T-helper 2 cell treated with Interferon-gamma antibody and Interleukin-4, amounts not matched to agents 100 ng/mL and 5 ng/mL, for 36 hours (primary cell): Measurements from ENCODE around the gene ACY1. TPM values are rescaled to one million over a fixed set of nuclear protein-coding genes. Genes with fewer than 3 reads are reported as not detected.

Source experiments
- intact Hi-C: fragments of 100-400 bp; cut with micrococcal nuclease; formaldehyde crosslinking; loops from one replicate; pipeline ENCODE4 v1.15.1; 2023
- total RNA-seq: library from RNA; stranded (reverse); gene quantifications from 2 replicates; pipeline ENCODE4 v1.2.3, GENCODE V29; 2022

The ACY1 gene
- total RNA-seq, 1 donor from 2014 or later, result 31.2 TPM

GRCh38 chr3:51999846-52000245, 16.5 kb downstream of the ACY1 start:
- intact Hi-C loops, result loop anchor here (10.0 kb wide), 1 partner anchor 345 kb away; no protein-coding TSS in a partner anchor

GRCh38 chr3:52001443-52001974, 18.2 kb downstream of the ACY1 start:
- intact Hi-C loops, result loop anchor here (1.0 to 10.0 kb wide), 4 partner anchors 52 to 343 kb away; no protein-coding TSS in a partner anchor

- intact Hi-C loops, result loop anchor here (10.0 kb wide), 1 partner anchor 342 kb away; no protein-coding TSS in a partner anchor
Observed at GRCh38 chr3:52002748-52003147, 19.4 kb downstream of the ACY1 start.

- intact Hi-C loops, result loop anchor here (10.0 kb wide), 1 partner anchor 341 kb away; no protein-coding TSS in a partner anchor
Observed at GRCh38 chr3:52004163-52004787, 20.9 kb downstream of the ACY1 start.

GRCh38 chr3:52004906-52005395, 21.6 kb downstream of the ACY1 start:
- intact Hi-C loops, result loop anchor here (10.0 kb wide), 1 partner anchor 340 kb away; no protein-coding TSS in a partner anchor

GRCh38 chr3:52005571-52005986, 22.2 kb downstream of the ACY1 start:
- intact Hi-C loops, result loop anchor here (10.0 kb wide), 1 partner anchor 339 kb away; no protein-coding TSS in a partner anchor

- intact Hi-C loops, result loop anchor here (10.0 kb wide), 1 partner anchor 339 kb away; no protein-coding TSS in a partner anchor
Observed at GRCh38 chr3:52006017-52006819, 22.9 kb downstream of the ACY1 start.

GRCh38 chr3:52006820-52007133, 23.4 kb downstream of the ACY1 start:
- intact Hi-C loops, result loop anchor here (10.0 kb wide), 1 partner anchor 338 kb away; no protein-coding TSS in a partner anchor

GRCh38 chr3:52007291-52007690, 24.0 kb downstream of the ACY1 start:
- intact Hi-C loops, result loop anchor here (10.0 kb wide), 1 partner anchor 338 kb away; no protein-coding TSS in a partner anchor

- intact Hi-C loops, result no loop called here
Observed at GRCh38 chr3:52010431-52010830, 27.1 kb downstream of the ACY1 start.

- intact Hi-C loops, result no loop called here
Observed at GRCh38 chr3:52012699-52013098, 29.4 kb downstream of the ACY1 start.

GRCh38 chr3:52013802-52014598, 30.7 kb downstream of the ACY1 start:
- intact Hi-C loops, result no loop called here

GRCh38 chr3:52014613-52015012, 31.3 kb downstream of the ACY1 start:
- intact Hi-C loops, result no loop called here

- intact Hi-C loops, result no loop called here
Observed at GRCh38 chr3:52015438-52016228, 32.3 kb downstream of the ACY1 start.

- intact Hi-C loops, result no loop called here
Observed at GRCh38 chr3:52017586-52017985, 34.3 kb downstream of the ACY1 start.

- intact Hi-C loops, result no loop called here
Observed at GRCh38 chr3:52018319-52019000, 35.1 kb downstream of the ACY1 start.

GRCh38 chr3:52019352-52020080, 36.2 kb downstream of the ACY1 start:
- intact Hi-C loops, result no loop called here

- intact Hi-C loops, result no loop called here
Observed at GRCh38 chr3:52020796-52021195, 37.5 kb downstream of the ACY1 start.
